HepG2 (cell line): Measurements from ENCODE around the gene TWNK. TPM values are rescaled to one million over a fixed set of nuclear protein-coding genes. Genes with fewer than 3 reads are reported as not detected.

Experiments used
- ARID5B ChIP-seq: IDR thresholded peaks from 2 replicates; pipeline ENCODE4 v1.4.0; 2020; ENCODE audit warnings: mild to moderate bottlenecking, missing genetic modification reagents
- BCL6 ChIP-seq: IDR thresholded peaks from 2 replicates; pipeline ENCODE4 v1.6.1; 2016; ENCODE audit warnings: missing genetic modification reagents, missing compliant biosample characterization
- CREB1 ChIP-seq, 2 experiments: fragments of 450-650 bp in 1 of 2; IDR thresholded peaks; 2 replicates each; pipeline ENCODE4 v1.6.1; 2016 to 2017; ENCODE audit warnings: control low read depth in 1 of 2, mild to moderate bottlenecking in 1 of 2, missing compliant biosample characterization in 1 of 2, missing genetic modification characterization in 1 of 2
- DNMT3B ChIP-seq: conservative IDR thresholded peaks from 2 replicates; pipeline ENCODE4 v1.6.1; 2016; ENCODE audit warnings: missing biosample characterization, control low read depth
- ERF ChIP-seq: IDR thresholded peaks from 2 replicates; pipeline ENCODE4 v1.6.1; 2018; ENCODE audit warnings: missing biosample characterization, missing genetic modification reagents
- FOSL1 ChIP-seq: sonication (generic); formaldehyde crosslinking; IDR thresholded peaks from 2 replicates; pipeline ENCODE4 v1.9.0; 2021; ENCODE audit warnings: missing genetic modification reagents, borderline replicate concordance
- KAT8 ChIP-seq: IDR thresholded peaks from 2 replicates; pipeline ENCODE4 v1.6.1; 2016; ENCODE audit warnings: missing genetic modification reagents, missing compliant biosample characterization
- MEIS2 ChIP-seq: sonication (generic); formaldehyde crosslinking; IDR thresholded peaks from 2 replicates; pipeline ENCODE4 v1.9.0; 2021; ENCODE audit warnings: mild to moderate bottlenecking, missing genetic modification reagents
- NCOA5 ChIP-seq: sonication (generic); formaldehyde crosslinking; IDR thresholded peaks from 2 replicates; pipeline ENCODE4 v1.4.0; 2020; ENCODE audit warnings: missing genetic modification reagents
- NFKBIZ ChIP-seq: IDR thresholded peaks from 2 replicates; pipeline ENCODE4 v1.6.1; 2018; ENCODE audit warnings: missing genetic modification reagents, missing compliant biosample characterization
- NR0B2 ChIP-seq: sonication (generic); formaldehyde crosslinking; IDR thresholded peaks from 2 replicates; pipeline ENCODE4 v1.4.0; 2020; ENCODE audit warnings: mild to moderate bottlenecking, missing genetic modification reagents
- RAD51 ChIP-seq: fragments of 450-650 bp; IDR thresholded peaks from 2 replicates; pipeline ENCODE4 v1.6.1; 2016; ENCODE audit warnings: borderline replicate concordance
- RFXANK ChIP-seq: IDR thresholded peaks from 2 replicates; pipeline ENCODE4 v1.6.1; 2016
- STAT6 ChIP-seq: sonication (generic); formaldehyde crosslinking; IDR thresholded peaks from 2 replicates; pipeline ENCODE4 v1.4.0; 2020; ENCODE audit warnings: missing genetic modification reagents, mild to moderate bottlenecking, borderline replicate concordance
- TBL1XR1 ChIP-seq: fragments of 150-350 bp; IDR thresholded peaks from 2 replicates; pipeline ENCODE4 v1.6.1; 2014; ENCODE audit warnings: borderline replicate concordance, low read length; ENCODE audit not compliant: partially characterized antibody
- TERF1 ChIP-seq: sonication (generic); formaldehyde crosslinking; IDR thresholded peaks from 2 replicates; pipeline ENCODE4 v1.8.0; 2022; ENCODE audit warnings: mild to moderate bottlenecking, missing genetic modification reagents, moderate library complexity
- ZBTB8A ChIP-seq: sonication (generic); formaldehyde crosslinking; IDR thresholded peaks from 2 replicates; pipeline ENCODE4 v1.4.0; 2020; ENCODE audit warnings: mild to moderate bottlenecking, low read depth, missing genetic modification reagents, borderline replicate concordance
- ZMYM2 ChIP-seq: sonication (generic); formaldehyde crosslinking; IDR thresholded peaks from 2 replicates; pipeline ENCODE4 v1.8.0; 2022; ENCODE audit warnings: mild to moderate bottlenecking, missing genetic modification reagents
- ZNF253 ChIP-seq: sonication (generic); formaldehyde crosslinking; IDR thresholded peaks from 2 replicates; pipeline ENCODE4 v1.8.0; 2022; ENCODE audit warnings: mild to moderate bottlenecking, missing genetic modification reagents, borderline replicate concordance
- ZNF776 ChIP-seq: sonication (generic); formaldehyde crosslinking; IDR thresholded peaks from 2 replicates; pipeline ENCODE4 v1.4.0; 2020; ENCODE audit warnings: mild to moderate bottlenecking, missing genetic modification reagents
- ZNF792 ChIP-seq: IDR thresholded peaks from 2 replicates; pipeline ENCODE4 v1.6.1; 2016
- polyA plus RNA-seq, 8 experiments: library from polyadenylated mRNA; depleted of rRNA in 3 of 8; stranded (reverse) in 7 of 8; unstranded in 1 of 8; fragments of >200 nt; fragmentation: Illumina TruSeq in 4 of 8; extraction: Trizol in 4 of 8; gene quantifications; 2 replicates each; pipeline versions ENCODE4 v1.2.1 to v1.2.3, GENCODE V29; 2011 to 2016; ENCODE audit warnings: low read depth in 4 of 8, missing spikeins in 1 of 8, mixed read lengths in 1 of 8; ENCODE audit not compliant: insufficient read depth in 1 of 8
- total RNA-seq, 5 experiments: library from RNA; depleted of rRNA; stranded (reverse); fragments of >200 nt; fragmentation: Illumina TruSeq; extraction: Trizol; gene quantifications; 2 replicates each; pipeline ENCODE4 v1.2.3, GENCODE V29; 2016; ENCODE audit warnings: low read depth in 1 of 5

Gene TWNK
- total and polyA plus RNA-seq, 2 of the 13 experiments (the other 11 are each of a cell fraction or from before 2014, with no cell fraction given), result 10.7 to 16.5 TPM

- TF ChIP-seq STAT6 (CRISPR knock-in tag) (no peak), BCL6 (CRISPR knock-in tag) (no peak; the same call in 1 of the 2 replicates), RAD51 (no peak), DNMT3B (CRISPR knock-in tag) (no peak), FOSL1 (CRISPR knock-in tag) (no peak), ZBTB8A (no peak; the same call in 1 of the 2 replicates), NR0B2 (CRISPR knock-in tag) (no peak), TBL1XR1 (no peak), NFKBIZ (CRISPR knock-in tag) (no peak), CREB1 (IDR thresholded peaks at IDR 0.05) (no peak), CREB1 (CRISPR knock-in tag; IDR thresholded peaks at IDR 0.05) (no peak), RFXANK (CRISPR knock-in tag) (no peak), ZNF792 (no peak; the same call in 1 of the 2 replicates), MEIS2 (no peak), KAT8 (CRISPR knock-in tag) (no peak), ZMYM2 (CRISPR knock-in tag) (no peak), ARID5B (CRISPR knock-in tag) (peak; percentile 51), NCOA5 (CRISPR knock-in tag) (no peak), ZNF253 (CRISPR knock-in tag) (no peak), ERF (CRISPR knock-in tag) (peak; percentile 19; the same call in 1 of the 2 replicates), TERF1 (CRISPR knock-in tag) (no peak), ZNF776 (CRISPR knock-in tag) (no peak)
Measured at GRCh38 chr10:100970076-100970913, 17.0 kb upstream of the TWNK start (continued).
